GM23338 (cell line): ENCODE measurements around the gene FAM117B.

Experiments used
- CREB1 ChIP-seq: fragments of 250-450 bp; sonication (Bioruptor Pico); IDR thresholded peaks from 2 replicates; pipeline ENCODE4 v1.5.0; 2020; ENCODE audit warnings: low read depth, mild to moderate bottlenecking, moderate library complexity
- CTCF ChIP-seq, 2 experiments: fragments of 200-600 bp in 1 of 2; sonication (generic) in 1 of 2; conservative IDR thresholded peaks; 2 replicates each; pipeline versions ENCODE4 v1.5.1 to v1.6.1; 2016 to 2017; ENCODE audit warnings: antibody characterized with exemption in 2 of 2, low read depth in 2 of 2, mild to moderate bottlenecking in 2 of 2, moderate library complexity in 1 of 2
- ETS1 ChIP-seq: IDR thresholded peaks from 2 replicates; pipeline ENCODE4 v1.6.1; 2016; ENCODE audit warnings: antibody characterized with exemption
- EZH2 ChIP-seq: fragments of 200-600 bp; sonication (generic); IDR thresholded peaks from one replicate; pipeline ENCODE4 v1.8.0; 2017; ENCODE audit warnings: antibody characterized with exemption, mild to moderate bottlenecking, low read depth; ENCODE audit not compliant: unreplicated experiment
- JUNB ChIP-seq: IDR thresholded peaks from one replicate; pipeline ENCODE4 v1.6.1; 2016; ENCODE audit warnings: antibody characterized with exemption; ENCODE audit not compliant: unreplicated experiment
- NANOG ChIP-seq: IDR thresholded peaks from 2 replicates; pipeline ENCODE4 v1.6.1; 2016; ENCODE audit warnings: antibody characterized with exemption, borderline replicate concordance
- POLR2AphosphoS5 ChIP-seq: IDR thresholded peaks from 2 replicates; pipeline ENCODE4 v1.6.1; 2016; ENCODE audit warnings: antibody characterized with exemption, low read depth
- REST ChIP-seq: IDR thresholded peaks from one replicate; pipeline ENCODE4 v1.6.1; 2018; ENCODE audit warnings: antibody characterized with exemption; ENCODE audit not compliant: unreplicated experiment
- ZNF331 ChIP-seq: fragments of 250-450 bp; sonication (Bioruptor Pico); IDR thresholded peaks from 2 replicates; pipeline ENCODE4 v1.5.0; 2020; ENCODE audit warnings: low read depth, mild to moderate bottlenecking, moderate library complexity
- ZNF462 ChIP-seq: fragments of 250-450 bp; sonication (Bioruptor Pico); IDR thresholded peaks from 2 replicates; pipeline ENCODE4 v1.5.0; 2020; ENCODE audit warnings: mild to moderate bottlenecking, moderate library complexity

GRCh38 chr2:202705446-202706020 is 70.8 kb downstream of the FAM117B start:
- TF ChIP-seq ETS1 (no peak), CTCF (conservative IDR thresholded peaks at IDR 0.05; ENCODE audit: low read depth in 2 of 2) (no peak), EZH2 (no peak), REST (no peak), CREB1 (CRISPR knock-in tag) (no peak), POLR2AphosphoS5 (no peak), ZNF331 (CRISPR knock-in tag) (no peak), NANOG (no peak), ZNF462 (no peak), JUNB (no peak)
